SU-DHL-6 (cell line): ENCODE measurements around the gene CEBPG.

Source experiments
- H2AFZ ChIP-seq: fragments of 200-600 bp; sonication (generic); 2 replicates; pipeline ENCODE4 v1.6.1; 2014; ENCODE audit warnings: low read depth, mild to moderate bottlenecking, moderate library complexity, mixed read lengths, antibody characterized with exemption, low read length; ENCODE audit not compliant: severe bottlenecking
- H3F3A ChIP-seq: fragments of 200-600 bp; shearing (Covaris generic); 2 replicates; pipeline ENCODE4 v1.6.0; 2016; ENCODE audit warnings: antibody characterized with exemption, mild to moderate bottlenecking; ENCODE audit not compliant: insufficient read depth
- H3K27ac ChIP-seq: fragments of 200-600 bp; sonication (generic); 2 replicates; pipeline ENCODE4 v1.5.1; 2016; ENCODE audit warnings: low read depth, mild to moderate bottlenecking, low read length, moderate library complexity, mixed read lengths
- H3K27me3 ChIP-seq: fragments of 200-600 bp; sonication (generic), shearing (Covaris generic); 2 replicates; pipeline ENCODE4 v1.6.0; 2014; ENCODE audit warnings: mild to moderate bottlenecking, low read length
- H3K36me3 ChIP-seq: fragments of 200-600 bp; sonication (generic); 2 replicates; pipeline ENCODE4 v1.6.1; 2014; ENCODE audit warnings: mild to moderate bottlenecking, low read length, mixed read lengths
- H3K4me2 ChIP-seq: fragments of 300-600, 200-600 bp; shearing (Covaris generic), sonication (generic); 2 replicates; pipeline ENCODE4 v1.6.0; 2014; ENCODE audit warnings: low read length, low read depth, mild to moderate bottlenecking; ENCODE audit not compliant: poor library complexity, severe bottlenecking
- H3K4me3 ChIP-seq: fragments of 200-600 bp; sonication (generic); 2 replicates; pipeline ENCODE4 v1.5.1; 2014; ENCODE audit warnings: antibody characterized with exemption, low read length, mild to moderate bottlenecking, mixed read lengths; ENCODE audit not compliant: insufficient read depth, poor library complexity, severe bottlenecking
- H3K79me2 ChIP-seq: fragments of 200-600 bp; sonication (generic); 2 replicates; pipeline ENCODE4 v1.6.1; 2014; ENCODE audit warnings: mild to moderate bottlenecking, low read length, moderate library complexity; ENCODE audit not compliant: insufficient read depth
- H3K9ac ChIP-seq: fragments of 200-600 bp; sonication (generic); 2 replicates; pipeline ENCODE4 v1.7.0; 2014; ENCODE audit warnings: mild to moderate bottlenecking, low read length
- H3K9me2 ChIP-seq: fragments of 200-600 bp; sonication (generic); replicated peaks from 2 replicates; pipeline ENCODE4 v1.6.1; 2014; ENCODE audit warnings: low read length; ENCODE audit not compliant: insufficient read depth
- H3K9me3 ChIP-seq: fragments of 200-600 bp; sonication (generic); 2 replicates; pipeline ENCODE4 v1.6.1; 2014; ENCODE audit warnings: low read length, mixed read lengths; ENCODE audit not compliant: insufficient read depth
- H4K20me1 ChIP-seq: fragments of 200-600 bp; sonication (generic); 2 replicates; pipeline ENCODE4 v1.6.1; 2014; ENCODE audit warnings: low read depth, mild to moderate bottlenecking, antibody characterized with exemption, low read length, moderate library complexity, mixed read lengths
- CTCF ChIP-seq: fragments of 200-600 bp; sonication (generic); IDR thresholded peaks from one replicate; pipeline ENCODE4 v1.5.1; 2017; ENCODE audit warnings: antibody characterized with exemption, mild to moderate bottlenecking, low read length, moderate library complexity; ENCODE audit not compliant: insufficient read depth, poor library complexity, severe bottlenecking
- EZH2phosphoT487 ChIP-seq: fragments of 200-600 bp; sonication (generic), shearing (Covaris generic); conservative IDR thresholded peaks from 2 replicates; pipeline ENCODE4 v1.6.1; 2018; ENCODE audit warnings: mild to moderate bottlenecking, antibody characterized with exemption, low read length, moderate library complexity, mixed read lengths

Gene CEBPG

GRCh38 chr19:33391631-33392249 is 18.2 kb downstream of the CEBPG start:
- no peaks in the 10 kb centered on the region for H3K36me3 ChIP-seq
- TF ChIP-seq CTCF = no peak
- TF ChIP-seq EZH2phosphoT487 = no peak
- H3K79me2 ChIP-seq = no peaks in the 10 kb centered on the region
- no peak overlapping the region for H3K27ac ChIP-seq
- H3K4me2 ChIP-seq = no peak overlapping the region
- H3K9me2 ChIP-seq = no peaks in the 10 kb centered on the region
- H3F3A ChIP-seq = no peaks in the 10 kb centered on the region
- no peaks in the 10 kb centered on the region for H4K20me1 ChIP-seq
- H3K9me3 ChIP-seq = no peaks in the 10 kb centered on the region
- no peak overlapping the region for H3K4me3 ChIP-seq
- no peaks in the 10 kb centered on the region for H3K27me3 ChIP-seq
- no peak overlapping the region for H2AFZ ChIP-seq
- no peak overlapping the region for H3K9ac ChIP-seq

DNA sequence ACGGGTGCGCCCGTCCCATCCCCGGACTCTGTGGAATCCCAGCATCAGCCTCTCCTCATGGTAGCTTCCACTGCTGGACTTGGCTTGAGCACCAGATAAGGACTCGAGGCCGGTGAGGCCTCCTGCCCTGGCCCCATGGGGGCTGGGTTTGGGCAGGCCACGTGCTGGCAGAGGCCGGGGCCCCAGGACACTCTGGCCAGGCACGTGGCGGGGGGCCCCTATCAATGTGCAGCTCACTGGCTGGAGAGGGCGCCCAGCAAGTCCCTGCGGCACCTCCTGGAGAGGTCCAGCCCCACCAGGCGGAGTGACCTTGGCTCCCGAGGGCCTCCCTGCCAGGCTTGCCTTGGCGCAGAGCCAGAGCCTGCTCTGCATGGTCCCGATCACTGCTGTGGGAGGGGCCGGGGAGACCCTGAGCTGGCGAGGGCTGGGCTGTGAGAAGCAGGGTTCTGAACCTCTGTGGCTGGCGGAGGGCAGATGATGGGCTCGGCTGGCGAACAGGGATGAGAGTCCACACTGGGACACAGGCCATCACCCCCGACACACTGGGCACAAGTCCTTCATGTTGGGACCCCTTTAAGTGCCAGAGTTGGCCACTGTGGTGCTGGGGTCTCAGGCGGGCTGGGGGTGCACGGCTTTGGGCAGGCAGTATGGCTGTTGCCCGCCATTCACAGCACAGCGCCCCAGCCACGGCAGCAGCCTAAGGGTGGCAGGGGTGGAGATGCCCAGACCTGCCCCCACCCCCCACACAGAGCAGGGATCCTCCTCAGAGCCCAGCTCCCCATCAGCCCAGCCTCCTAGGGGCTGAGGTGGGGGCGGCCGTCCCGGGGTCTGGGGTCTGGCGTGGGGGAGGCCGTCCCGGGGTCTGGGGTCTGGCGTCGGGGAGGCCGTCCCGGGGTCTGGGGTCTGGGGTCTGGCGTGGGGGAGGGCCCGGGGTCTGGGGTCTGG is 19.1 kb downstream of the CEBPG start:
- Histone ChIP-seq H2AFZ (no peak overlapping the region), H3K4me3 (no peak overlapping the region), H4K20me1 (no peaks in the 10 kb centered on the region), H3K79me2 (no peaks in the 10 kb centered on the region), H3K9me3 (no peaks in the 10 kb centered on the region), H3K27me3 (no peaks in the 10 kb centered on the region), H3K9ac (no peak overlapping the region), H3K9me2 (no peaks in the 10 kb centered on the region), H3K27ac (no peak overlapping the region), H3K36me3 (no peaks in the 10 kb centered on the region), H3K4me2 (no peak overlapping the region), H3F3A (no peaks in the 10 kb centered on the region)
- TF ChIP-seq EZH2phosphoT487 (no peak), CTCF (no peak)

DNA sequence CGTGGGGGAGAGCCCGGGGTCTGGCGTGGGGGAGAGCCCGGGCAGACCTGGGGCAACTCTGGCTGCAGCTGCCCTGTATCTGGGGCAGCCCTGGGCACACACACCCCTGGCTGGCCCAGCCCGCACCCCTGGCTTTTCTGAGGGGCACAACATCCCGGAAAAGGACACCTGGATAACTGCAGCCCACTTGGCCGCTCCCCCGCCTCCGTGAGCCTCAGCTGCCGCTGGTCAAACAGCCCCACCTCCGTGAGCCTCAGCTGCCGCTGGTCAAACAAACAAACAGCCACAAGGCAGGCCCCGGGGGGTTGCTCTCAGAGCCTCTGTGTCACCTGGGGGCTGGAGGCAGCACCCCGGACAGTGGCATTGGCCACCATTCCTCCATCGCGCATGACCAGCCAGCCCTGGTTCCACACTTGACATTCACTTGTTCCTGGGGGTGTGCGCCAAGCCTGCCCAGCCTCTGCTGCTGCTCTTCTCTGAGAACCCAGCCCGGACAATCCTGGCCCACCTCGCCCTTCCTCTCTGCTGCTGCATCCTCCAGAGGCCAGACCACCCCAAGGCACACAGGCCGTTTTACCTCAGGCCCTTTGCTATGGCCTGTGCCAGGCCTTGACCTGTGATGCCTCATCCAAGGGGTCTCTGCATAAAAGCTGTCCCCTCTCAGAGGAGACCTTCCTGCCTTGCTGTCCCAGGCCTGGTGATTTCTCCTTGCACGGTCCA is 19.9 kb downstream of the CEBPG start:
- Histone ChIP-seq H3K79me2 (no peaks in the 10 kb centered on the region), H3F3A (no peaks in the 10 kb centered on the region), H3K27me3 (no peaks in the 10 kb centered on the region), H3K9me2 (no peaks in the 10 kb centered on the region), H2AFZ (no peak overlapping the region), H3K4me3 (no peak overlapping the region), H3K4me2 (no peak overlapping the region), H4K20me1 (no peaks in the 10 kb centered on the region), H3K27ac (no peak overlapping the region), H3K36me3 (no peaks in the 10 kb centered on the region), H3K9me3 (no peaks in the 10 kb centered on the region), H3K9ac (no peak overlapping the region)
- TF ChIP-seq CTCF (no peak), EZH2phosphoT487 (no peak)
